GM12872 (cell line): ENCODE data around the gene TNFRSF1A.

Experiments used
- TF ChIP-seq, protein P1 (sequence below): IDR thresholded peaks from 3 replicates; pipeline ENCODE4 v1.5.1; 2011; ENCODE audit warnings: low read depth, mild to moderate bottlenecking, low read length, moderate library complexity; ENCODE audit not compliant: insufficient read depth

Gene TNFRSF1A

DNA sequence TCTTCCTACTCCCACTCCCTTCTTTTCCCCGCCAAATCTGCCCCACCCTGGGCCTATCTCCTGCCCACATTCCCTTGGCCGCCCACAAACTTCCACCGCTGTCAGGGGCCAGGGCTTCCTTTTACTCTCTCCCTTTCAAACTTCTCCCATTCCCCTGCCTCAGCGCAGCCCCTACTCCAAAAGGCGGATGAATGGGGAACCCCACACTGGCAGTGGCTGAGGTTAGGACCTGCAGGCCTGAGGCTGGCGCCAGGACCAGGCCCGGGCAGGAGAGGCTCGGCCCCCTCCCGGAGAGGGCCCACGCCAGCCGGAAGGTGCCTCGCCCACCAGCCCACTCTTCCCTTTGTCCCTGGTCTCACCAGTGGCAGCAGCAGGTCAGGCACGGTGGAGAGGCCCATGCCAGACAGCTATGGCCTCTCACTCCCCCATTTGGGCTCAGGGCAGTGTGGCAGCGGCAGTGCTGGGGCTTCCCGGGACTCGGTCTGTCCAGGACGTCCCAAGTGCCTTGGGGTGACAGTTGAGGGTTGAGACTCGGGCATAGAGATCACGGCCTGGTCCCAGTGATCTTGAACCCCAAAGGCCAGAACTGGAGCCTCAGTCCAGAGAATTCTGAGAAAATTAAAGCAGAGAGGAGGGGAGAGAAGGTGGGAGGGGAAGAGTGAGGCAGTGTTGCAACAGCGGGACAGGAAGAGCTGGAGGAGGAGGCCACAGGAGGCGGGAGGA, at the start of gene TNFRSF1A:
TNFRSF1A (minus strand) TSS at position 660 of the 723 bp plus-strand sequence; CDS start at position 398, 262 bp downstream.
- TF ChIP-seq, protein P1, sequence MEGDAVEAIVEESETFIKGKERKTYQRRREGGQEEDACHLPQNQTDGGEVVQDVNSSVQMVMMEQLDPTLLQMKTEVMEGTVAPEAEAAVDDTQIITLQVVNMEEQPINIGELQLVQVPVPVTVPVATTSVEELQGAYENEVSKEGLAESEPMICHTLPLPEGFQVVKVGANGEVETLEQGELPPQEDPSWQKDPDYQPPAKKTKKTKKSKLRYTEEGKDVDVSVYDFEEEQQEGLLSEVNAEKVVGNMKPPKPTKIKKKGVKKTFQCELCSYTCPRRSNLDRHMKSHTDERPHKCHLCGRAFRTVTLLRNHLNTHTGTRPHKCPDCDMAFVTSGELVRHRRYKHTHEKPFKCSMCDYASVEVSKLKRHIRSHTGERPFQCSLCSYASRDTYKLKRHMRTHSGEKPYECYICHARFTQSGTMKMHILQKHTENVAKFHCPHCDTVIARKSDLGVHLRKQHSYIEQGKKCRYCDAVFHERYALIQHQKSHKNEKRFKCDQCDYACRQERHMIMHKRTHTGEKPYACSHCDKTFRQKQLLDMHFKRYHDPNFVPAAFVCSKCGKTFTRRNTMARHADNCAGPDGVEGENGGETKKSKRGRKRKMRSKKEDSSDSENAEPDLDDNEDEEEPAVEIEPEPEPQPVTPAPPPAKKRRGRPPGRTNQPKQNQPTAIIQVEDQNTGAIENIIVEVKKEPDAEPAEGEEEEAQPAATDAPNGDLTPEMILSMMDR = no peak

DNA sequence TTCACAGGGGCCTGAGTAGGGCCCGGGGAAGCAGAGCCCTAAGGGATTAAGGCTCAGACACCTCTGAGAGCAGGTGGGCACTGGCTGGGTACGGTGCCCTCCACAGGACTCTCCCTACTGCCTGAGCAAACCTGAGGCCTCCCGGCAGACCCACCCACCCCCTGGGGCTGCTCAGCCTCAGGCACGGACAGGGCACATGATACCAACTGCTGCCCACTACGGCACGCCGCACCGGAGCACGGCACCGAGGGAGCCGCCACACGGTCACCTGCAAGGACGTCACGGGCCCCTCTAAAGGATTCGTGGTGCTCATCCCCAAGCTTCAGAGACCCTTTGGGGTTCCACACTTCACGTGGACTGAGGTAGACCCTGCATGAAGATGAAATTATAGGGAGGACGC, 49.1 kb upstream of the TNFRSF1A start:
- TF ChIP-seq, protein P1 = no peak

DNA sequence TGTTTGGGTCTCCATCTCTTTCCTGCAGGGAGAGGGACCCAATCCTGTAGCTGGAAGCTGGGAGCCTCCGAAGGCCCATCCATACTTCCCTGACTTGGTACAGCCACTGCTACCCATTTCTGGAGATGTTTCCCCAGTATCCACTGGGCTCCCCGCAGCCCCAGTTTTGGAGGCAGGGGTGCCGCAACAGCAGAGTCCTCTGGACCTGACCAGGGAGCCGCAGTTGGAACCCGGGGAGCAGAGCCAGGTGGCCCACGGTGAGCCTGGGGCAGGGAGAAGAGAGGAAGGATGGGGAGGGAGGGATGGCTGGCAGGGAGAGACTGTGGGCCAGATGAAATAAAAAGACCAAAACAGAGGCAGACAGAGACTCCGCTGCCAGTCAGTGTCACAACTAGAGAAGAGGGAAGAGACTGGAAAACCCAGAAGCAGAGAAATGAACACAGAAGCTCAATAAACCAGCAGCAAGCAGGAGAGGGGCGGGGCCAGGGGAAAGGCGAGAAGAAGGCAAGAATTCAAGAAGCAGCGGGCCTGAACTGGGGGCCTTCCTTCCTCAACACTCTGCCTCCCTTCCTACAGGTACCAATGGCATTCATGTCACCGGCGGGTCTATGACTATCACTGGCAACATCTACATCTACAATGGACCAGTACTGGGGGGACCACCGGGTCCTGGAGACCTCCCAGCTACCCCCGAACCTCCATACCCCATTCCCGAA, 48.4 kb upstream of the TNFRSF1A start:
- TF ChIP-seq, protein P1 = no peak

DNA sequence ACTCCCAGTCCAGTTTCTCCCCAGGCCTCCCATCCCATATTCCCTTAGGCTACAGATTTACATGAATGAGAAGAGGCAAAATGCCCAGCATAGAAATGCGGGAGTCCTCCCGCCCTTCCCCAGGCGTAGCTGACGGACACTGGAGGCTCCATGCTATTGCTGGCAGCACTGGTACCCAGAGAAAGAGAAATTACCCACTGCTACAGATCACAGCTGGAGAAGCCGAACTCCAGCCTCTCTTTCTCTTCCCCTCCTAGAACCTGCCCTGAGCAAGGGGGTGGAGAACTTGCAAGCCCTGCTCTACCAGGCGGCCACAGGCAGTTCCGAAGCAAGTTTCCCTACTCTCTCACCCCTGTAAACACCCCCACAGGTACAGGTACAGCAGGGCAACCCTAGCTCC, 45.7 kb upstream of the TNFRSF1A start:
- TF ChIP-seq, protein P1 = no peak

DNA sequence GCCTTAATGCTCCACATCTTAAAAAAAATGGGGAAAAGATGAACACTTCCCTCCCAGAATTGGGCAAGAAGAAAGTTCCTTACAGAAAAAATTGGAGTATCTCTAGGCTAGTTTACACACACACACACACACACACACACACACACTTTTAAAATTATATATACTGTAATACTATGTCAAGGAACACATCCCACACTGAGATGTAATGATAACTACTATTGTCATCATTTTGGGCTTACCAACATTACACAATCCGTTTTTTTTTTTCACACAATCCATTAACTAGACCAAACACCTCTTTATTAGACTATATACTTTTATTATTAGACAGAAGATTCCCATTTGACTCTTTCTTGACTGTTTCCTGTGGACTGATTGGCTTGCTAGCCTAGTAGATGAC, 44.6 kb upstream of the TNFRSF1A start:
- TF ChIP-seq, protein P1 = no peak

DNA sequence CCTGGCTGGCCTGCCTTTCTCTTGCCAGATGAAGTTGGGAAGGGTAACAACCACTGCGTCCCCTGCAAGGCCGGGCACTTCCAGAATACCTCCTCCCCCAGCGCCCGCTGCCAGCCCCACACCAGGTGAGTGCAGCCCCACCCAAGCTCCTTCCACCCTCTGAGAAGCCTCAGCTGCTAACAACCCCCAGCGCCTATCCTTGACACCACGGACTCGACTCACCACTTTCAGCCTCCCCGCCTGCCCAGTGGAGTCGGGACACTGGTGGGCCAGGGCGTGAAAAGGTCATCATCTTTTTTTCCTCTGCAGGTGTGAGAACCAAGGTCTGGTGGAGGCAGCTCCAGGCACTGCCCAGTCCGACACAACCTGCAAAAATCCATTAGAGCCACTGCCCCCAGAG, 44.2 kb upstream of the TNFRSF1A start:
- TF ChIP-seq, protein P1 = no peak

DNA sequence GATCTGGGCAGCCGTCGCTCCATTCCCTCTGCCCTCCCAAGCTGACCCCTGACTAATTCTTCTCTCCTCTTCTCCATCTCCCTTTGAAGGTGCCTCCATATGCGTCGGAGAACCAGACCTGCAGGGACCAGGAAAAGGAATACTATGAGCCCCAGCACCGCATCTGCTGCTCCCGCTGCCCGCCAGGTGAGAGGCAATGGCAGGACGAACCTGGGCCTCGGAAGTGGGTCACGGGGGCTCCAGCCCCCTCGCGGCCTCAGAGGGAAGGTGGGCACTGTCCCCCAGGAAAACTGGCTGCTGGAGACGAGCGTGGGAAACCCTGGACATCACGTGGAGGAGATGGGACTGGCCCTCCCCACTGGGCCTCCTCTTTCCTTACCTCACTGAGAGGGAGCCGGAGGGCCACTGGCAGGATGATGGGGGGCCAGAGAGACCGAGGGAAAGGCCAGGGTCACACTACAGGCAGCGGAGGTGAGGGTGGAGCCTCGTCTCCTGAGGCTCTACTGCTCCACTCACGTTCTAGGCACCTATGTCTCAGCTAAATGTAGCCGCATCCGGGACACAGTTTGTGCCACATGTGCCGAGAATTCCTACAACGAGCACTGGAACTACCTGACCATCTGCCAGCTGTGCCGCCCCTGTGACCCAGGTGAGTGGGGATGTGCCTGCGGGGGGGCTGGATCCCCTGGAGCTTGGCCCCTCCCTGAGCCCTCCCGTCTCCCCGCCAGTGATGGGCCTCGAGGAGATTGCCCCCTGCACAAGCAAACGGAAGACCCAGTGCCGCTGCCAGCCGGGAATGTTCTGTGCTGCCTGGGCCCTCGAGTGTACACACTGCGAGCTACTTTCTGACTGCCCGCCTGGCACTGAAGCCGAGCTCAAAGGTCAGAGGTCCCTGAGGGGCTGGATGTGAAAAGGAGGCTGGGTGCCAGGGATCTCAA, 42.9 kb upstream of the TNFRSF1A start:
- TF ChIP-seq, protein P1 = no peak
